ENCODE data around the gene SIRPD.

GRCh38 chr20:1534526-1534925 lies 23.0 kb downstream of the SIRPD start:
- TF ChIP-seq CTCF (IDR thresholded peaks at IDR 0.05; ENCODE audit: low read depth, low read length, poor library complexity, severe bottlenecking) (no peak), EZH2phosphoT487 (IDR thresholded peaks at IDR 0.05; ENCODE audit: borderline replicate concordance, low read length) (no peak)
